ENCODE measurements around the gene ZCCHC14.
"Not testable (repeated sequence)": the region's sequence is repeated elsewhere in the genome, so short reads cannot be mapped to it uniquely, and the experiment has no call there.

ZCCHC14 gene

GRCh38 chr16:87366288-87366687, 126.5 kb downstream of the ZCCHC14 start:
- DNase-seq (ENCODE audit: low read depth in 2 of 2, low spot score in 1 of 2) = no peak

- DNase-seq (ENCODE audit: low read depth in 2 of 2, low spot score in 1 of 2) = no peak
Observed at GRCh38 chr16:87365021-87365713, 127.7 kb downstream of the ZCCHC14 start.

- no peak for DNase-seq (ENCODE audit: low read depth in 2 of 2, low spot score in 1 of 2)
Observed at GRCh38 chr16:87363771-87364455, 128.9 kb downstream of the ZCCHC14 start.

GRCh38 chr16:87362828-87363559, 129.8 kb downstream of the ZCCHC14 start:
- DNase-seq (ENCODE audit: low read depth in 2 of 2, low spot score in 1 of 2) = not testable (repeated sequence)

GRCh38 chr16:87361916-87362619, 130.8 kb downstream of the ZCCHC14 start:
- DNase-seq (ENCODE audit: low read depth in 2 of 2, low spot score in 1 of 2) = no peak

GRCh38 chr16:87360862-87361610, 131.8 kb downstream of the ZCCHC14 start:
- DNase-seq (ENCODE audit: low read depth in 2 of 2, low spot score in 1 of 2) = no peak

GRCh38 chr16:87359121-87359520, 133.7 kb downstream of the ZCCHC14 start:
- no peak for DNase-seq (ENCODE audit: low read depth in 2 of 2, low spot score in 1 of 2)

- no peak for DNase-seq (ENCODE audit: low read depth in 2 of 2, low spot score in 1 of 2)
Observed at GRCh38 chr16:87358696-87359095, 134.1 kb downstream of the ZCCHC14 start.

GRCh38 chr16:87358250-87358649, 134.6 kb downstream of the ZCCHC14 start:
- no peak for DNase-seq (ENCODE audit: low read depth in 2 of 2, low spot score in 1 of 2)

GRCh38 chr16:87356491-87356853, 136.4 kb downstream of the ZCCHC14 start:
- DNase-seq (ENCODE audit: low read depth in 2 of 2, low spot score in 1 of 2) = no peak

Data from stimulated activated CD8-positive, alpha-beta memory T cell treated with anti-CD3 and anti-CD28 coated beads, Interleukin-4, amount 100 ng/mL, for 4 hours (primary cell).